Body of pancreas (tissue), 4 donors: ENCODE data around the gene GATA3.

Source experiments
- POLR2A ChIP-seq, 3 donors: fragments of 450-650 bp; IDR thresholded peaks; one replicate each; pipeline ENCODE4 v1.6.1; 2016; ENCODE audit warnings: antibody characterized with exemption in 3 of 3, mild to moderate bottlenecking in 2 of 3
- TF ChIP-seq, protein P1 (sequence below), 7 experiments: fragments of 450-650 bp in 4 of 7; fragments of 200-600 bp in 3 of 7; sonication (generic) in 3 of 7; IDR thresholded peaks; one replicate each; pipeline ENCODE4 v1.5.1; 2016 to 2019; ENCODE audit warnings: antibody characterized with exemption in 7 of 7

GRCh38 chr10:8017277-8017676, 37.2 kb upstream of the GATA3 start:
- TF ChIP-seq, protein P1, sequence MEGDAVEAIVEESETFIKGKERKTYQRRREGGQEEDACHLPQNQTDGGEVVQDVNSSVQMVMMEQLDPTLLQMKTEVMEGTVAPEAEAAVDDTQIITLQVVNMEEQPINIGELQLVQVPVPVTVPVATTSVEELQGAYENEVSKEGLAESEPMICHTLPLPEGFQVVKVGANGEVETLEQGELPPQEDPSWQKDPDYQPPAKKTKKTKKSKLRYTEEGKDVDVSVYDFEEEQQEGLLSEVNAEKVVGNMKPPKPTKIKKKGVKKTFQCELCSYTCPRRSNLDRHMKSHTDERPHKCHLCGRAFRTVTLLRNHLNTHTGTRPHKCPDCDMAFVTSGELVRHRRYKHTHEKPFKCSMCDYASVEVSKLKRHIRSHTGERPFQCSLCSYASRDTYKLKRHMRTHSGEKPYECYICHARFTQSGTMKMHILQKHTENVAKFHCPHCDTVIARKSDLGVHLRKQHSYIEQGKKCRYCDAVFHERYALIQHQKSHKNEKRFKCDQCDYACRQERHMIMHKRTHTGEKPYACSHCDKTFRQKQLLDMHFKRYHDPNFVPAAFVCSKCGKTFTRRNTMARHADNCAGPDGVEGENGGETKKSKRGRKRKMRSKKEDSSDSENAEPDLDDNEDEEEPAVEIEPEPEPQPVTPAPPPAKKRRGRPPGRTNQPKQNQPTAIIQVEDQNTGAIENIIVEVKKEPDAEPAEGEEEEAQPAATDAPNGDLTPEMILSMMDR (IDR thresholded peaks at IDR 0.05): no peak
- TF ChIP-seq POLR2A (IDR thresholded peaks at IDR 0.05): no peak
